ENCODE data around the gene LAMTOR2. TPM values are rescaled to one million over a fixed set of nuclear protein-coding genes. Genes with fewer than 3 reads are reported as not detected.

LAMTOR2 gene
- total and polyA plus RNA-seq, 10 of the 15 experiments (the other 5 are each of a cell fraction or from before 2014, with no cell fraction given): 71.9 to 264 (median 97.0) TPM

GRCh38 chr1:156020293-156021092 lies 34.1 kb upstream of the LAMTOR2 start, which contains the start of gene SSR2 (continued):
- TF ChIP-seq ZNF592 (IDR thresholded peaks at IDR 0.05): no peak
- TF ChIP-seq TAF1 (IDR thresholded peaks at IDR 0.05; ENCODE audit: borderline replicate concordance, low read depth, low read length): peak; percentile 68; the same call in 1 of the 2 replicates
- no peak for TF ChIP-seq BHLHE40 (IDR thresholded peaks at IDR 0.05; ENCODE audit: borderline replicate concordance in 1 of 2, low read depth in 2 of 2, low read length in 1 of 2)
- no peak for TF ChIP-seq MYC (IDR thresholded peaks at IDR 0.05; ENCODE audit: insufficient read depth, insufficient read length, insufficient replicate concordance, low read length, severe bottlenecking)
- TF ChIP-seq ATF3 (IDR thresholded peaks at IDR 0.05; ENCODE audit: borderline replicate concordance, extremely low read depth, low read depth, low read length): no peak
- TF ChIP-seq BCL11A (IDR thresholded peaks at IDR 0.05; ENCODE audit: low read depth, low read length): no peak
- TF ChIP-seq NR2F1 (conservative IDR thresholded peaks at IDR 0.05): 0 out of 2 replicates have a peak, but pooled peaks have one; percentile 23
- no peak for TF ChIP-seq MTA2 (IDR thresholded peaks at IDR 0.05; ENCODE audit: low read depth)
- TF ChIP-seq ZNF217 (IDR thresholded peaks at IDR 0.05): no peak
- no peak for TF ChIP-seq CBX5 (IDR thresholded peaks at IDR 0.05; ENCODE audit: low read depth)
- no peak for TF ChIP-seq BCL3 (IDR thresholded peaks at IDR 0.05; ENCODE audit: borderline replicate concordance, insufficient read depth, low read depth, low read length, poor library complexity, severe bottlenecking)
- TF ChIP-seq SREBF2 (IDR thresholded peaks at IDR 0.05; ENCODE audit: low read length): no peak
- TF ChIP-seq FOS (IDR thresholded peaks at IDR 0.05; ENCODE audit: borderline replicate concordance, extremely low read depth, insufficient read length): no peak
- TF ChIP-seq E2F8 (IDR thresholded peaks at IDR 0.05; ENCODE audit: low read depth, partially characterized antibody): peak; percentile 52
- TF ChIP-seq NR2C1 (IDR thresholded peaks at IDR 0.05): no peak
- TF ChIP-seq SMAD5 (IDR thresholded peaks at IDR 0.05; ENCODE audit: low read depth): peak; percentile 74; the same call in 1 of the 2 replicates
- TF ChIP-seq USF1 (IDR thresholded peaks at IDR 0.05; ENCODE audit: borderline replicate concordance, extremely low read length, insufficient read depth, low read depth, low read length): no peak

Data from GM12878 (cell line).